ENCODE results near the gene SMG1.

GRCh38 chr16:18782697-18783429 lies 143.3 kb downstream of the SMG1 start:
- TF ChIP-seq CTCF (IDR thresholded peaks at IDR 0.05) (no peak), POLR2AphosphoS5 (IDR thresholded peaks at IDR 0.05) (no peak), EP300 (IDR thresholded peaks at IDR 0.05) (no peak)
